ENCODE data around the gene TIPARP. TPM values are rescaled to one million over a fixed set of nuclear protein-coding genes. Genes with fewer than 3 reads are reported as not detected.

Gene TIPARP
- total RNA-seq, 4 donors from 2014 or later = 41.7 to 115 (median 65.3) TPM

GRCh38 chr3:156657440-156657839 is 16.9 kb upstream of the TIPARP start:
- WGBS, 2 donors = 90 to 96% methylated on average over 2 of the region's 2 CpGs
- no peak for TF ChIP-seq POLR2A (IDR thresholded peaks at IDR 0.05)
- TF ChIP-seq EP300 (IDR thresholded peaks at IDR 0.05) = no peak
- no peak for TF ChIP-seq CTCF (IDR thresholded peaks at IDR 0.05)
- DNase-seq (ENCODE audit: low spot score in 2 of 2) = no peak
- H3K27me3 ChIP-seq = no peaks in the 10 kb centered on the region
- H3K4me1 ChIP-seq = no peaks in the 10 kb centered on the region
- H3K9me3 ChIP-seq = no peaks in the 10 kb centered on the region
- H3K4me3 ChIP-seq = no peak overlapping the region
- no peak overlapping the region for H3K27ac ChIP-seq
- no peaks in the 10 kb centered on the region for H3K36me3 ChIP-seq

- no peaks in the 10 kb centered on the region for H3K4me1 ChIP-seq
Observed at GRCh38 chr3:156657862-156658731, 16.3 kb upstream of the TIPARP start.

GRCh38 chr3:156658732-156659090 is 15.7 kb upstream of the TIPARP start:
- Histone ChIP-seq H3K27me3 (no peaks in the 10 kb centered on the region), H3K36me3 (no peaks in the 10 kb centered on the region), H3K9me3 (no peaks in the 10 kb centered on the region), H3K4me3 (no peak overlapping the region), H3K4me1 (peaks cover 0 to under 1% (median 0%) of the 10 kb centered on the region in 4 donors), H3K27ac (no peak overlapping the region)
- TF ChIP-seq POLR2A (IDR thresholded peaks at IDR 0.05) (no peak), CTCF (IDR thresholded peaks at IDR 0.05) (no peak), EP300 (IDR thresholded peaks at IDR 0.05) (no peak)
- 72 to 73% methylated on average over 1 of the region's 1 CpG for WGBS, 2 donors
- DNase-seq (ENCODE audit: low spot score in 2 of 2) = no peak

More at GRCh38 chr3:156657862-156658731, 16.3 kb upstream of the TIPARP start:
- 82 to 89% methylated on average over 4 of the region's 4 CpGs for WGBS, 2 donors
- no peaks in the 10 kb centered on the region for H3K36me3 ChIP-seq
- H3K4me3 ChIP-seq = no peak overlapping the region
- no peaks in the 10 kb centered on the region for H3K27me3 ChIP-seq
- no peak overlapping the region for H3K27ac ChIP-seq
- TF ChIP-seq CTCF (IDR thresholded peaks at IDR 0.05) (no peak), EP300 (IDR thresholded peaks at IDR 0.05) (no peak), POLR2A (IDR thresholded peaks at IDR 0.05) (no peak)
- H3K9me3 ChIP-seq = no peaks in the 10 kb centered on the region
- no peak for DNase-seq (ENCODE audit: low spot score in 2 of 2)

GRCh38 chr3:156659260-156659659 is 15.1 kb upstream of the TIPARP start:
- H3K36me3 ChIP-seq = no peaks in the 10 kb centered on the region
- no peaks in the 10 kb centered on the region for H3K27me3 ChIP-seq
- TF ChIP-seq CTCF (IDR thresholded peaks at IDR 0.05) = no peak
- TF ChIP-seq POLR2A (IDR thresholded peaks at IDR 0.05) = no peak
- TF ChIP-seq EP300 (IDR thresholded peaks at IDR 0.05) = no peak
- no peak overlapping the region for H3K4me3 ChIP-seq
- no peak for DNase-seq (ENCODE audit: low spot score in 2 of 2)
- no peaks in the 10 kb centered on the region for H3K9me3 ChIP-seq
- H3K4me1 ChIP-seq = peaks cover 0 to 6% (median 4%) of the 10 kb centered on the region in 4 donors
- H3K27ac ChIP-seq = no peak overlapping the region

- Histone ChIP-seq H3K9me3 (no peaks in the 10 kb centered on the region), H3K4me3 (no peak overlapping the region), H3K4me1 (peaks cover 0 to 18% (median 16%) of the 10 kb centered on the region in 4 donors), H3K27me3 (no peaks in the 10 kb centered on the region), H3K36me3 (no peaks in the 10 kb centered on the region), H3K27ac (no peak overlapping the region)
- WGBS, 2 donors = 53 to 54% methylated on average over 2 of the region's 2 CpGs
- no peak for TF ChIP-seq POLR2A (IDR thresholded peaks at IDR 0.05)
- no peak for TF ChIP-seq CTCF (IDR thresholded peaks at IDR 0.05)
- TF ChIP-seq EP300 (IDR thresholded peaks at IDR 0.05) = no peak
- no peak for DNase-seq (ENCODE audit: low spot score in 2 of 2)
Observed at GRCh38 chr3:156661155-156661554, 13.2 kb upstream of the TIPARP start.
